HEK293 (cell line): ENCODE data around the gene MEIKIN.

Experiments
- CTCF ChIA-PET: fragments of 350-600 bp; formaldehyde crosslinking; extraction: SDS; loops from one replicate; lab custom pipeline; 2021; ENCODE audit warnings: antibody characterized with exemption; lab: Yijun Ruan, JAX
- POLR2A ChIA-PET: fragments of 300-600 bp; formaldehyde crosslinking; extraction: SDS; loops from one replicate; lab custom pipeline; 2020; ENCODE audit warnings: antibody characterized with exemption, inconsistent platforms; lab: Yijun Ruan, JAX
- H3K27ac ChIP-seq: fragments of 200-500 bp; sonication (Bioruptor generic); 2 replicates; pipeline ENCODE4 v1.5.1; 2014; ENCODE audit warnings: low read depth, low read length, control low read depth, inconsistent platforms; ENCODE audit errors: extremely low read depth
- H3K36me3 ChIP-seq, 2 experiments: fragments of 200-500 bp in 1 of 2; sonication (Bioruptor generic) in 1 of 2; 1 replicate in 1 of 2; 2 replicates in 1 of 2; pipeline ENCODE4 v1.5.1; 2014 to 2017; ENCODE audit warnings: inconsistent platforms in 2 of 2, low read length in 2 of 2; ENCODE audit not compliant: control insufficient read depth in 2 of 2, insufficient read depth in 1 of 2
- H3K4me1 ChIP-seq: fragments of 200-500 bp; sonication (Bioruptor generic); 2 replicates; pipeline ENCODE4 v1.5.1; 2014; ENCODE audit warnings: mild to moderate bottlenecking, low read length, inconsistent platforms; ENCODE audit not compliant: control insufficient read depth, insufficient read depth
- H3K4me3 ChIP-seq: 2 replicates; pipeline ENCODE4 v1.5.1; 2011; ENCODE audit warnings: low read depth, mild to moderate bottlenecking, control low read depth, low read length, moderate library complexity
- H3K9me3 ChIP-seq: fragments of 200-500 bp; sonication (Bioruptor generic); 2 replicates; pipeline ENCODE4 v1.5.1; 2014; ENCODE audit warnings: low read depth, low read length, inconsistent platforms; ENCODE audit not compliant: control insufficient read depth, insufficient read depth
- ELK4 ChIP-seq: IDR thresholded peaks from 2 replicates; pipeline ENCODE4 v1.6.1; 2011; ENCODE audit warnings: mild to moderate bottlenecking, low read depth, low read length, borderline replicate concordance
- HIC1 ChIP-seq: fragments of 450-650 bp; formaldehyde crosslinking; IDR thresholded peaks from 2 replicates; pipeline ENCODE4 v1.5.1; 2016; ENCODE audit warnings: missing biosample characterization, missing genetic modification characterization
- SETDB1 ChIP-seq: IDR thresholded peaks from one replicate; pipeline ENCODE4 v1.6.1; 2017; ENCODE audit warnings: mild to moderate bottlenecking, low read length, moderate library complexity, mixed read lengths; ENCODE audit not compliant: insufficient read length
- ZBTB44 ChIP-seq: fragments of 450-650 bp; IDR thresholded peaks from 2 replicates; pipeline ENCODE4 v1.5.1; 2018; ENCODE audit warnings: missing biosample characterization, mild to moderate bottlenecking, missing genetic modification characterization
- ZBTB48 ChIP-seq: fragments of 450-650 bp; formaldehyde crosslinking; IDR thresholded peaks from 2 replicates; pipeline ENCODE4 v1.5.1; 2016; ENCODE audit warnings: missing biosample characterization, missing genetic modification characterization
- ZBTB7A ChIP-seq: fragments of 450-650 bp; formaldehyde crosslinking; IDR thresholded peaks from 2 replicates; pipeline ENCODE4 v1.5.1; 2016; ENCODE audit warnings: low read depth, missing biosample characterization, missing genetic modification characterization
- ZFHX2 ChIP-seq: fragments of 450-650 bp; formaldehyde crosslinking; conservative IDR thresholded peaks from 2 replicates; pipeline ENCODE4 v1.5.1; 2016; ENCODE audit warnings: missing biosample characterization, missing genetic modification characterization
- ZNF132 ChIP-seq: fragments of 450-650 bp; formaldehyde crosslinking; IDR thresholded peaks from 2 replicates; pipeline ENCODE4 v1.5.1; 2017; ENCODE audit warnings: missing biosample characterization, missing genetic modification characterization, borderline replicate concordance
- ZNF155 ChIP-seq: fragments of 450-650 bp; formaldehyde crosslinking; IDR thresholded peaks from 2 replicates; pipeline ENCODE4 v1.5.1; 2016; ENCODE audit warnings: missing biosample characterization, missing genetic modification characterization
- ZNF169 ChIP-seq: fragments of 450-650 bp; formaldehyde crosslinking; IDR thresholded peaks from 2 replicates; pipeline ENCODE4 v1.5.1; 2016; ENCODE audit warnings: missing biosample characterization, missing genetic modification characterization
- ZNF174 ChIP-seq: fragments of 450-650 bp; formaldehyde crosslinking; IDR thresholded peaks from 2 replicates; pipeline ENCODE4 v1.5.0; 2017; ENCODE audit warnings: missing biosample characterization, mild to moderate bottlenecking, missing genetic modification characterization
- ZNF302 ChIP-seq: fragments of 450-650 bp; formaldehyde crosslinking; IDR thresholded peaks from 2 replicates; pipeline ENCODE4 v1.5.1; 2016; ENCODE audit warnings: missing biosample characterization, missing genetic modification characterization, low read depth
- ZNF335 ChIP-seq: fragments of 450-650 bp; formaldehyde crosslinking; conservative IDR thresholded peaks from 2 replicates; pipeline ENCODE4 v1.5.1; 2016; ENCODE audit warnings: missing biosample characterization, missing genetic modification characterization
- ZNF350 ChIP-seq: fragments of 450-650 bp; formaldehyde crosslinking; IDR thresholded peaks from 2 replicates; pipeline ENCODE4 v1.5.0; 2017; ENCODE audit warnings: missing biosample characterization, mild to moderate bottlenecking, missing genetic modification characterization
- ZNF501 ChIP-seq: fragments of 450-650 bp; formaldehyde crosslinking; IDR thresholded peaks from 2 replicates; pipeline ENCODE4 v1.5.1; 2016; ENCODE audit warnings: missing biosample characterization, missing genetic modification characterization
- ZNF549 ChIP-seq: fragments of 450-650 bp; IDR thresholded peaks from 2 replicates; pipeline ENCODE4 v1.5.1; 2018; ENCODE audit warnings: missing biosample characterization, missing genetic modification characterization, mild to moderate bottlenecking, inconsistent platforms, moderate library complexity
- ZNF660 ChIP-seq: fragments of 450-650 bp; IDR thresholded peaks from 2 replicates; pipeline ENCODE4 v1.5.1; 2018; ENCODE audit warnings: missing biosample characterization, mild to moderate bottlenecking, missing genetic modification characterization
- ZNF747 ChIP-seq: fragments of 450-650 bp; formaldehyde crosslinking; IDR thresholded peaks from 2 replicates; pipeline ENCODE4 v1.5.1; 2016; ENCODE audit warnings: missing biosample characterization, missing genetic modification characterization
- ZNF843 ChIP-seq: fragments of 450-650 bp; formaldehyde crosslinking; IDR thresholded peaks from 2 replicates; pipeline ENCODE4 v1.5.1; 2016; ENCODE audit warnings: missing biosample characterization, missing genetic modification characterization
- ZSCAN30 ChIP-seq: fragments of 450-650 bp; IDR thresholded peaks from 2 replicates; pipeline ENCODE4 v1.5.1; 2018; ENCODE audit warnings: missing biosample characterization, mild to moderate bottlenecking, missing genetic modification characterization, moderate library complexity

The MEIKIN gene

GRCh38 chr5:131769961-131770360, 175.5 kb downstream of the MEIKIN start:
- H3K36me3 ChIP-seq, result no peaks in the 10 kb centered on the region
- TF ChIP-seq ZNF302 (tag by site-specific recombination) (no peak), ELK4 (no peak), ZNF335 (tag by site-specific recombination) (no peak), ZNF132 (no peak)
- TF ChIP-seq, all 188 proteins: peak for 0
- Histone ChIP-seq H3K9me3 (no peaks in the 10 kb centered on the region), H3K4me1 (no peaks in the 10 kb centered on the region), H3K4me3 (no peak overlapping the region), H3K27ac (no peak overlapping the region)
- POLR2A ChIA-PET, result no interaction called here
- CTCF ChIA-PET, result no interaction called here

- TF ChIP-seq ZFHX2 (tag by site-specific recombination), result no peak
- no peak for TF ChIP-seq ZNF155
- TF ChIP-seq ZNF174, result no peak
- TF ChIP-seq ZNF843 (tag by site-specific recombination), result no peak
- no peak for TF ChIP-seq ZSCAN30 (tag by site-specific recombination)
- TF ChIP-seq ZBTB48, result no peak
- TF ChIP-seq ZNF169 (tag by site-specific recombination), result no peak
- TF ChIP-seq ZBTB44, result no peak
- no peak for TF ChIP-seq SETDB1
- TF ChIP-seq ZNF501 (tag by site-specific recombination), result no peak
- no peak for TF ChIP-seq ZNF747 (tag by site-specific recombination)
- TF ChIP-seq ZNF660 (tag by site-specific recombination), result no peak
- TF ChIP-seq ZNF350, result no peak
- POLR2A ChIA-PET, result no interaction called here
Observed at GRCh38 chr5:131769336-131769735, 176.1 kb downstream of the MEIKIN start.

GRCh38 chr5:131767891-131768290, 177.6 kb downstream of the MEIKIN start:
- Histone ChIP-seq H3K36me3 (no peaks in the 10 kb centered on the region), H3K4me1 (no peaks in the 10 kb centered on the region), H3K9me3 (no peaks in the 10 kb centered on the region), H3K4me3 (no peak overlapping the region), H3K27ac (no peak overlapping the region)
- POLR2A ChIA-PET, result no interaction called here
- CTCF ChIA-PET, result no interaction called here
- TF ChIP-seq HIC1 (tag by site-specific recombination), result no peak
- TF ChIP-seq ZNF174, result no peak
- TF ChIP-seq ZBTB7A, result no peak
- TF ChIP-seq SETDB1, result peak; percentile 15
- no peak for TF ChIP-seq ZNF549 (tag by site-specific recombination)

More at GRCh38 chr5:131769336-131769735, 176.1 kb downstream of the MEIKIN start:
- CTCF ChIA-PET, result no interaction called here
- H3K4me1 ChIP-seq, result no peaks in the 10 kb centered on the region
- H3K4me3 ChIP-seq, result no peak overlapping the region
- no peak overlapping the region for H3K27ac ChIP-seq
- H3K9me3 ChIP-seq, result no peaks in the 10 kb centered on the region
- H3K36me3 ChIP-seq, result no peaks in the 10 kb centered on the region
